HepG2 (cell line): ENCODE data around the gene MAP3K19. TPM values are rescaled to one million over a fixed set of nuclear protein-coding genes. Genes with fewer than 3 reads are reported as not detected.
A peak's percentile ranks its signal among the peaks of the same experiment; 100 is the strongest.

ENCODE experiments used
- ARNT2 ChIP-seq: sonication (generic); formaldehyde crosslinking; IDR thresholded peaks from 2 replicates; pipeline ENCODE4 v1.8.0; 2022; ENCODE audit warnings: mild to moderate bottlenecking, low read depth, missing genetic modification reagents, moderate library complexity
- CENPX ChIP-seq: sonication (generic); formaldehyde crosslinking; IDR thresholded peaks from 2 replicates; pipeline ENCODE4 v1.9.0; 2021; ENCODE audit warnings: mild to moderate bottlenecking, missing genetic modification reagents, moderate library complexity
- ETV5 ChIP-seq: IDR thresholded peaks from 2 replicates; pipeline ENCODE4 v1.6.1; 2018; ENCODE audit warnings: missing biosample characterization, missing genetic modification reagents, inconsistent platforms, borderline replicate concordance
- EZH2 ChIP-seq: conservative IDR thresholded peaks from 2 replicates; pipeline ENCODE4 v1.6.1; 2012; ENCODE audit warnings: mild to moderate bottlenecking, low read depth, low read length, moderate library complexity
- KDM5A ChIP-seq: fragments of 200-600 bp; sonication (generic); IDR thresholded peaks from 2 replicates; pipeline ENCODE4 v1.7.0; 2018; ENCODE audit warnings: antibody characterized with exemption, mild to moderate bottlenecking, low read length, borderline replicate concordance
- MAFG ChIP-seq: sonication (generic); formaldehyde crosslinking; IDR thresholded peaks from 2 replicates; pipeline ENCODE4 v1.5.1; 2020; ENCODE audit warnings: mild to moderate bottlenecking, missing genetic modification reagents
- MATR3 ChIP-seq: sonication (generic); formaldehyde crosslinking; IDR thresholded peaks from 2 replicates; pipeline ENCODE4 v1.4.0; 2020; ENCODE audit warnings: missing genetic modification reagents
- MYC ChIP-seq: sonication (generic); formaldehyde crosslinking; IDR thresholded peaks from 2 replicates; pipeline ENCODE4 v1.9.0; 2021; ENCODE audit warnings: missing genetic modification reagents, borderline replicate concordance
- PHF20 ChIP-seq: sonication (generic); formaldehyde crosslinking; IDR thresholded peaks from 2 replicates; pipeline ENCODE4 v1.5.0; 2020; ENCODE audit warnings: mild to moderate bottlenecking, missing genetic modification reagents
- PTBP1 ChIP-seq: fragments of 200-400 bp; formaldehyde crosslinking; IDR thresholded peaks from 2 replicates; pipeline ENCODE4 v1.6.1; 2018; ENCODE audit warnings: low read length, low read depth; ENCODE audit not compliant: poor library complexity, severe bottlenecking
- RXRB ChIP-seq: IDR thresholded peaks from 2 replicates; pipeline ENCODE4 v1.6.1; 2016; ENCODE audit warnings: borderline replicate concordance, missing genetic modification reagents, missing compliant biosample characterization
- SMC3 ChIP-seq: IDR thresholded peaks from 2 replicates; pipeline ENCODE4 v1.6.1; 2011; ENCODE audit warnings: low read length, improper control_type of control experiment
- TARDBP ChIP-seq: sonication (generic); formaldehyde crosslinking; IDR thresholded peaks from 2 replicates; pipeline ENCODE4 v1.8.0; 2022; ENCODE audit warnings: mild to moderate bottlenecking, missing genetic modification reagents
- WIZ ChIP-seq: sonication (generic); formaldehyde crosslinking; IDR thresholded peaks from 2 replicates; pipeline ENCODE4 v1.5.1; 2020; ENCODE audit warnings: mild to moderate bottlenecking, missing genetic modification reagents
- ZMYM2 ChIP-seq: sonication (generic); formaldehyde crosslinking; IDR thresholded peaks from 2 replicates; pipeline ENCODE4 v1.8.0; 2022; ENCODE audit warnings: mild to moderate bottlenecking, missing genetic modification reagents
- ZNF263 ChIP-seq: sonication (generic); formaldehyde crosslinking; IDR thresholded peaks from 2 replicates; pipeline ENCODE4 v1.4.0; 2020; ENCODE audit warnings: missing genetic modification reagents
- ZNF7 ChIP-seq: IDR thresholded peaks from 2 replicates; pipeline ENCODE4 v1.6.1; 2016; ENCODE audit warnings: missing biosample characterization, missing genetic modification reagents
- polyA plus RNA-seq, 8 experiments: library from polyadenylated mRNA; depleted of rRNA in 3 of 8; stranded (reverse) in 7 of 8; unstranded in 1 of 8; fragments of >200 nt; fragmentation: Illumina TruSeq in 4 of 8; extraction: Trizol in 4 of 8; gene quantifications; 2 replicates each; pipeline versions ENCODE4 v1.2.1 to v1.2.3, GENCODE V29; 2011 to 2016; ENCODE audit warnings: low read depth in 4 of 8, missing spikeins in 1 of 8, mixed read lengths in 1 of 8; ENCODE audit not compliant: insufficient read depth in 1 of 8
- total RNA-seq, 5 experiments: library from RNA; depleted of rRNA; stranded (reverse); fragments of >200 nt; fragmentation: Illumina TruSeq; extraction: Trizol; gene quantifications; 2 replicates each; pipeline ENCODE4 v1.2.3, GENCODE V29; 2016; ENCODE audit warnings: low read depth in 1 of 5
- TF ChIP-seq, protein P1 (sequence below): sonication (generic); formaldehyde crosslinking; IDR thresholded peaks from 2 replicates; pipeline ENCODE4 v1.4.0; 2020; ENCODE audit warnings: missing genetic modification reagents
- TF ChIP-seq, protein P2 (sequence below): fragments of 450-650 bp; IDR thresholded peaks from 2 replicates; pipeline ENCODE4 v1.6.1; 2017; ENCODE audit warnings: mild to moderate bottlenecking
- TF ChIP-seq, protein P3 (sequence below): sonication (generic); formaldehyde crosslinking; IDR thresholded peaks from 2 replicates; pipeline ENCODE4 v1.8.0; 2022; ENCODE audit warnings: mild to moderate bottlenecking, missing genetic modification reagents, moderate library complexity
- TF ChIP-seq, protein P4 (sequence below): sonication (generic); formaldehyde crosslinking; IDR thresholded peaks from 2 replicates; pipeline ENCODE4 v1.4.0; 2020; ENCODE audit warnings: missing genetic modification reagents

MAP3K19 gene
- total and polyA plus RNA-seq, 2 of the 13 experiments (the other 11 are each of a cell fraction or from before 2014, with no cell fraction given): not detected

DNA sequence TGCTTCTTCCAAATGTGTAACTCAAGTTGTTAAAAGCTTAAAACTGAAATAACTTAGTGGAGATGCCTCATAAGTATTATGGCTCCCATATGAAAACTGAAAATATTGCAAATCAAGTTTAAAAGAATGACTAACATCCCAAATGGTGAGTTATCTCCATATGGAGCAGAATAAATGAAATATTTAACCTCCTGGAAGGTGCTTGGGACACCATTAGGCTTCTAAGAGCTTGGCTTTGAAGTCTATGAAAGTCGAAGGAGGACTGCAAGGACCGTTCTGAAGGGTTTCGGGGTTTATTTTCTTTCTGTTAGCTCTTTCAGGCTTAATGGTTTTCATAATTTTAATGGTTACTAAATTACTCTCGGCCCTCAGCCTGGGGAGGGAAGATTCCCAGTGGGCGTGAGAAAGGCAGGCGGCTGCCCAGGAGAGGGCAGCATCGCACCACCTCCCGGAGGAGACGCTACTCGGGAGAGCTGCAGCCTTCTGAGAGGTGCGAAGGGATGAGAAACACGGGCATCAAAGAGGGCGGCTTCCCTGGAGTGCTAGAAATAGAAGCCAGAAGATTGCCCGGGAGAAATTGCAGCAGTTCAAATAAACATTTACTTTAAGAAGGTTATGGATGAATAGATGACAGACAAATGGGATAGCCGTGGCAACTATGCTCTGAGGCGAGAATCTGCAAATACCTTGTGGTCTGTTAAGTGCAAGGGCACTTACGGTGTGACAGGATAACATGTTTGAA lies 43.1 kb downstream of the MAP3K19 start (continued):
- TF ChIP-seq, protein P1, sequence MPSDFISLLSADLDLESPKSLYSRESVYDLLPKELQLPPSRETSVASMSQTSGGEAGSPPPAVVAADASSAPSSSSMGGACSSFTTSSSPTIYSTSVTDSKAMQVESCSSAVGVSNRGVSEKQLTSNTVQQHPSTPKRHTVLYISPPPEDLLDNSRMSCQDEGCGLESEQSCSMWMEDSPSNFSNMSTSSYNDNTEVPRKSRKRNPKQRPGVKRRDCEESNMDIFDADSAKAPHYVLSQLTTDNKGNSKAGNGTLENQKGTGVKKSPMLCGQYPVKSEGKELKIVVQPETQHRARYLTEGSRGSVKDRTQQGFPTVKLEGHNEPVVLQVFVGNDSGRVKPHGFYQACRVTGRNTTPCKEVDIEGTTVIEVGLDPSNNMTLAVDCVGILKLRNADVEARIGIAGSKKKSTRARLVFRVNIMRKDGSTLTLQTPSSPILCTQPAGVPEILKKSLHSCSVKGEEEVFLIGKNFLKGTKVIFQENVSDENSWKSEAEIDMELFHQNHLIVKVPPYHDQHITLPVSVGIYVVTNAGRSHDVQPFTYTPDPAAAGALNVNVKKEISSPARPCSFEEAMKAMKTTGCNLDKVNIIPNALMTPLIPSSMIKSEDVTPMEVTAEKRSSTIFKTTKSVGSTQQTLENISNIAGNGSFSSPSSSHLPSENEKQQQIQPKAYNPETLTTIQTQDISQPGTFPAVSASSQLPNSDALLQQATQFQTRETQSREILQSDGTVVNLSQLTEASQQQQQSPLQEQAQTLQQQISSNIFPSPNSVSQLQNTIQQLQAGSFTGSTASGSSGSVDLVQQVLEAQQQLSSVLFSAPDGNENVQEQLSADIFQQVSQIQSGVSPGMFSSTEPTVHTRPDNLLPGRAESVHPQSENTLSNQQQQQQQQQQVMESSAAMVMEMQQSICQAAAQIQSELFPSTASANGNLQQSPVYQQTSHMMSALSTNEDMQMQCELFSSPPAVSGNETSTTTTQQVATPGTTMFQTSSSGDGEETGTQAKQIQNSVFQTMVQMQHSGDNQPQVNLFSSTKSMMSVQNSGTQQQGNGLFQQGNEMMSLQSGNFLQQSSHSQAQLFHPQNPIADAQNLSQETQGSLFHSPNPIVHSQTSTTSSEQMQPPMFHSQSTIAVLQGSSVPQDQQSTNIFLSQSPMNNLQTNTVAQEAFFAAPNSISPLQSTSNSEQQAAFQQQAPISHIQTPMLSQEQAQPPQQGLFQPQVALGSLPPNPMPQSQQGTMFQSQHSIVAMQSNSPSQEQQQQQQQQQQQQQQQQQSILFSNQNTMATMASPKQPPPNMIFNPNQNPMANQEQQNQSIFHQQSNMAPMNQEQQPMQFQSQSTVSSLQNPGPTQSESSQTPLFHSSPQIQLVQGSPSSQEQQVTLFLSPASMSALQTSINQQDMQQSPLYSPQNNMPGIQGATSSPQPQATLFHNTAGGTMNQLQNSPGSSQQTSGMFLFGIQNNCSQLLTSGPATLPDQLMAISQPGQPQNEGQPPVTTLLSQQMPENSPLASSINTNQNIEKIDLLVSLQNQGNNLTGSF (CRISPR knock-in tag): no peak
- TF ChIP-seq PHF20 (CRISPR knock-in tag): no peak
- no peak for TF ChIP-seq PTBP1
- TF ChIP-seq, protein P2, sequence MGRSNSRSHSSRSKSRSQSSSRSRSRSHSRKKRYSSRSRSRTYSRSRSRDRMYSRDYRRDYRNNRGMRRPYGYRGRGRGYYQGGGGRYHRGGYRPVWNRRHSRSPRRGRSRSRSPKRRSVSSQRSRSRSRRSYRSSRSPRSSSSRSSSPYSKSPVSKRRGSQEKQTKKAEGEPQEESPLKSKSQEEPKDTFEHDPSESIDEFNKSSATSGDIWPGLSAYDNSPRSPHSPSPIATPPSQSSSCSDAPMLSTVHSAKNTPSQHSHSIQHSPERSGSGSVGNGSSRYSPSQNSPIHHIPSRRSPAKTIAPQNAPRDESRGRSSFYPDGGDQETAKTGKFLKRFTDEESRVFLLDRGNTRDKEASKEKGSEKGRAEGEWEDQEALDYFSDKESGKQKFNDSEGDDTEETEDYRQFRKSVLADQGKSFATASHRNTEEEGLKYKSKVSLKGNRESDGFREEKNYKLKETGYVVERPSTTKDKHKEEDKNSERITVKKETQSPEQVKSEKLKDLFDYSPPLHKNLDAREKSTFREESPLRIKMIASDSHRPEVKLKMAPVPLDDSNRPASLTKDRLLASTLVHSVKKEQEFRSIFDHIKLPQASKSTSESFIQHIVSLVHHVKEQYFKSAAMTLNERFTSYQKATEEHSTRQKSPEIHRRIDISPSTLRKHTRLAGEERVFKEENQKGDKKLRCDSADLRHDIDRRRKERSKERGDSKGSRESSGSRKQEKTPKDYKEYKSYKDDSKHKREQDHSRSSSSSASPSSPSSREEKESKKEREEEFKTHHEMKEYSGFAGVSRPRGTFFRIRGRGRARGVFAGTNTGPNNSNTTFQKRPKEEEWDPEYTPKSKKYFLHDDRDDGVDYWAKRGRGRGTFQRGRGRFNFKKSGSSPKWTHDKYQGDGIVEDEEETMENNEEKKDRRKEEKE: no peak
- no peak for TF ChIP-seq ZMYM2 (CRISPR knock-in tag)
- no peak for TF ChIP-seq ZNF263 (CRISPR knock-in tag)
- TF ChIP-seq ZNF7 (CRISPR knock-in tag): no peak
- TF ChIP-seq, protein P3, sequence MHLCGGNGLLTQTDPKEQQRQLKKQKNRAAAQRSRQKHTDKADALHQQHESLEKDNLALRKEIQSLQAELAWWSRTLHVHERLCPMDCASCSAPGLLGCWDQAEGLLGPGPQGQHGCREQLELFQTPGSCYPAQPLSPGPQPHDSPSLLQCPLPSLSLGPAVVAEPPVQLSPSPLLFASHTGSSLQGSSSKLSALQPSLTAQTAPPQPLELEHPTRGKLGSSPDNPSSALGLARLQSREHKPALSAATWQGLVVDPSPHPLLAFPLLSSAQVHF (CRISPR knock-in tag): no peak
- no peak for TF ChIP-seq MAFG (CRISPR knock-in tag)
- no peak for TF ChIP-seq CENPX
- no peak for TF ChIP-seq ETV5 (CRISPR knock-in tag)
- TF ChIP-seq KDM5A: no peak
- no peak for TF ChIP-seq EZH2
- TF ChIP-seq MATR3: no peak
- peak; percentile 91 for TF ChIP-seq SMC3
- TF ChIP-seq, protein P4, sequence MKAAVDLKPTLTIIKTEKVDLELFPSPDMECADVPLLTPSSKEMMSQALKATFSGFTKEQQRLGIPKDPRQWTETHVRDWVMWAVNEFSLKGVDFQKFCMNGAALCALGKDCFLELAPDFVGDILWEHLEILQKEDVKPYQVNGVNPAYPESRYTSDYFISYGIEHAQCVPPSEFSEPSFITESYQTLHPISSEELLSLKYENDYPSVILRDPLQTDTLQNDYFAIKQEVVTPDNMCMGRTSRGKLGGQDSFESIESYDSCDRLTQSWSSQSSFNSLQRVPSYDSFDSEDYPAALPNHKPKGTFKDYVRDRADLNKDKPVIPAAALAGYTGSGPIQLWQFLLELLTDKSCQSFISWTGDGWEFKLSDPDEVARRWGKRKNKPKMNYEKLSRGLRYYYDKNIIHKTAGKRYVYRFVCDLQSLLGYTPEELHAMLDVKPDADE (CRISPR knock-in tag): no peak
- TF ChIP-seq TARDBP (CRISPR knock-in tag): no peak
- TF ChIP-seq WIZ: no peak
- TF ChIP-seq ARNT2: no peak
- TF ChIP-seq RXRB (CRISPR knock-in tag): peak; percentile 40; the same call in 1 of the 2 replicates
- TF ChIP-seq MYC (CRISPR knock-in tag): no peak
